Ovary (tissue), 9 donors: ENCODE data around the gene GATAD2A. TPM values are rescaled to one million over a fixed set of nuclear protein-coding genes. Genes with fewer than 3 reads are reported as not detected.

ENCODE experiments used
- DNase-seq, 5 donors: peaks; one replicate each; pipeline ENCODE4 v3.0.0-alpha.2; 2019 to 2020
- H3K27ac ChIP-seq, 2 donors: fragments of 200-600 bp; one replicate each; pipeline versions ENCODE4 v1.5.1 to v1.8.0; 2019 to 2022
- H3K27me3 ChIP-seq: fragments of 200-600 bp; one replicate; pipeline ENCODE4 v1.8.0; 2022
- H3K36me3 ChIP-seq: fragments of 200-600 bp; sonication (generic); one replicate; pipeline ENCODE4 v1.5.1; 2019
- H3K4me1 ChIP-seq: one replicate; pipeline ENCODE4 v1.8.1; 2013; ENCODE audit warnings: mild to moderate bottlenecking, moderate library complexity; ENCODE audit not compliant: insufficient read depth
- H3K4me3 ChIP-seq: fragments of 200-600 bp; sonication (generic); one replicate; pipeline ENCODE4 v1.5.1; 2017
- H3K9me3 ChIP-seq, 2 donors: fragments of 200-600 bp in 1 of 2; sonication (generic) in 1 of 2; one replicate each; pipeline versions ENCODE4 v1.5.1 to v1.8.1; 2013 to 2019; ENCODE audit warnings: mild to moderate bottlenecking in 1 of 2, moderate library complexity in 1 of 2
- EP300 ChIP-seq: sonication (generic); formaldehyde crosslinking; IDR thresholded peaks from one replicate; pipeline ENCODE4 v1.6.1; 2017; ENCODE audit warnings: antibody characterized with exemption
- POLR2A ChIP-seq: fragments of 450-650 bp; IDR thresholded peaks from one replicate; pipeline ENCODE4 v1.6.1; 2017; ENCODE audit warnings: antibody characterized with exemption, mild to moderate bottlenecking, moderate library complexity
- WGBS, 3 donors: extraction: QIAGEN DNeasy Blood & Tissue Kit in 1 of 3; methylation state at CpG; one replicate each; pipeline versions ENCODE4 v1.1.5 to v1.1.7; 2013 to 2017; 5-methylcytosine and 5-hydroxymethylcytosine counted together
- intact Hi-C, 4 donors: fragments of 100-400 bp; cut with DNase I; formaldehyde crosslinking; loops; one replicate each; pipeline versions ENCODE4 v1.11.0 to v1.15.1; 2022 to 2023
- polyA plus RNA-seq, 2 donors: library from polyadenylated mRNA; stranded (reverse); fragments of 200-250 nt in 1 of 2; fragments of 350-450 nt in 1 of 2; fragmentation: Illumina TruSeq in 1 of 2; extraction: RNeasy Lipid Tissue Mini Kit (QIAGEN cat#74804) in 1 of 2; gene quantifications; one replicate each; pipeline ENCODE4 v1.2.3, GENCODE V29; 2013 to 2014
- total RNA-seq, 7 donors: library from RNA; depleted of rRNA in 2 of 7; stranded (reverse); fragments of >200 nt in 2 of 7; fragmentation: NEBNext Ultra II Directional in 3 of 7; extraction: Animal tissue kit (Norgen Biotek cat#: 25700) in 3 of 7; gene quantifications; one replicate each; pipeline versions ENCODE4 v1.1.0 to v1.2.4, GENCODE V29; 2016 to 2023
- TF ChIP-seq, protein P1 (sequence below), 3 donors: fragments of 450-650 bp in 2 of 3; fragments of 200-600 bp in 1 of 3; IDR thresholded peaks; one replicate each; pipeline versions ENCODE4 v1.5.1 to v1.8.0; 2016 to 2022; ENCODE audit warnings: antibody characterized with exemption in 3 of 3, mild to moderate bottlenecking in 1 of 3
- donor health status: DM: no; HTN: no; CAD: no; lungs with moderate emphysema.
- donor health status: DM: no; HTN: no; CAD: no.
- donor health status: Bipolar disorder and iron deficiency.
- donor health status: DM: yes; HTN: yes; CAD: no.
- donor health status: DM: no; HTN: no; CAD: no.
- donor health status: DM: yes; HTN: yes; CAD: no.

Gene GATAD2A
- total and polyA plus RNA-seq, 9 donors = 10.7 to 83.0 (median 52.2) TPM

DNA sequence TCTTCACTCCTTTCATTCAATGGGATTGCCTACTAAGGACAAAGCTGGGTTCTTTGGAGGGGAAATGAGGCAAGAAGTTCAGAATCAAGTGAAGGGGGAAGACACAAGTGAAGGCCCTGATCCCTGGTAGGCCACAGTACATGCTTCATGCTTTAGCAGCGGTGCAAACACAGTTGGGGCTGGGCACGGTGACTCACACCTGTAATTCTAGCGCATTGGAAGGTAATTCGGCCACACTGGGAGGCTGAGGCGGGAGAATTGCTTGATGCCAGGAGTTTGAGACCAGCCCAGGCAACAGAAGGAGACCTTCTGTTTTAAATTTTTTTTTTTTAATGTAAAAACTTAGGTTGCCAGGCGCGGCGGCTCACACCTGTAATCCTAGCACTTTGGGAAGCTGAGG is 23.4 kb upstream of the GATAD2A start:
- TF ChIP-seq, protein P1, sequence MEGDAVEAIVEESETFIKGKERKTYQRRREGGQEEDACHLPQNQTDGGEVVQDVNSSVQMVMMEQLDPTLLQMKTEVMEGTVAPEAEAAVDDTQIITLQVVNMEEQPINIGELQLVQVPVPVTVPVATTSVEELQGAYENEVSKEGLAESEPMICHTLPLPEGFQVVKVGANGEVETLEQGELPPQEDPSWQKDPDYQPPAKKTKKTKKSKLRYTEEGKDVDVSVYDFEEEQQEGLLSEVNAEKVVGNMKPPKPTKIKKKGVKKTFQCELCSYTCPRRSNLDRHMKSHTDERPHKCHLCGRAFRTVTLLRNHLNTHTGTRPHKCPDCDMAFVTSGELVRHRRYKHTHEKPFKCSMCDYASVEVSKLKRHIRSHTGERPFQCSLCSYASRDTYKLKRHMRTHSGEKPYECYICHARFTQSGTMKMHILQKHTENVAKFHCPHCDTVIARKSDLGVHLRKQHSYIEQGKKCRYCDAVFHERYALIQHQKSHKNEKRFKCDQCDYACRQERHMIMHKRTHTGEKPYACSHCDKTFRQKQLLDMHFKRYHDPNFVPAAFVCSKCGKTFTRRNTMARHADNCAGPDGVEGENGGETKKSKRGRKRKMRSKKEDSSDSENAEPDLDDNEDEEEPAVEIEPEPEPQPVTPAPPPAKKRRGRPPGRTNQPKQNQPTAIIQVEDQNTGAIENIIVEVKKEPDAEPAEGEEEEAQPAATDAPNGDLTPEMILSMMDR (IDR thresholded peaks at IDR 0.05) = no peak
- TF ChIP-seq EP300 (no peak), POLR2A (no peak)
- Histone ChIP-seq H3K9me3 (no peaks in the 10 kb centered on the region), H3K36me3 (no peaks in the 10 kb centered on the region), H3K27ac (no peak overlapping the region), H3K4me1 (no peaks in the 10 kb centered on the region), H3K4me3 (no peak overlapping the region), H3K27me3 (no peaks in the 10 kb centered on the region)
- no peak for DNase-seq
- WGBS, 3 donors = 94 to 97% (median 96%) methylated on average over 8 of the region's 8 CpGs
- intact Hi-C loops = no loop called here

DNA sequence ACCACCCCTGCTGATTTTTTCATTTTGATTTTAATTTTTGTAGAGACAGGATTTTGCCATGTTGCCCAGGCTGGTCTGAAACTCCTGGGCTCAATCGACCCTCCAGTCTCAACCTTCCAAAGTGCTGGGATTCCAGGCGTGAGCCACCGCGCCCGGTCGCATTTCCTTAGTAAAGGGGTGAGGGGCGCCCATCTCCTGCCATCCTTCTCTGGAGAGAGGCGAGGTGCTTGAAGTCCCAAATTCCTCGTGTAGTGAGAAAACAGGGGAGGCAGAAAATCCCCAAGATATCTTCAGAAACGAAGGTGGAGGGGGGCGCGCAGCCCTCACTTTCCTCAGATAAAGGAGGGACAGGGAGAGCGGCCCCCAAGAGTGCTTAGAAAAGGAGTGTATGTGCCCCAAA is 21.0 kb upstream of the GATAD2A start:
- intact Hi-C loops = no loop called here
- H3K27ac ChIP-seq = peak overlapping the region in 1 of 2 donors; percentile 86
- TF ChIP-seq EP300 (no peak), POLR2A (no peak)
- TF ChIP-seq, protein P1 (IDR thresholded peaks at IDR 0.05) = no peak

GRCh38 chr19:19385131-19385895 is 20.2 kb upstream of the GATAD2A start:
- Histone ChIP-seq H3K9me3 (no peaks in the 10 kb centered on the region), H3K27ac (peak overlapping the region; percentile 52 to 86), H3K4me3 (peak overlapping the region; percentile 89), H3K27me3 (no peaks in the 10 kb centered on the region), H3K4me1 (no peaks in the 10 kb centered on the region), H3K36me3 (no peaks in the 10 kb centered on the region)
- 0% methylated on average over 30 to 75 of the region's 75 CpGs for WGBS, 3 donors
- TF ChIP-seq POLR2A = peak; percentile 66
- TF ChIP-seq EP300 = no peak
- TF ChIP-seq, protein P1 (IDR thresholded peaks at IDR 0.05) = peak in 2 of 3 donors; percentile 28 to 43
- intact Hi-C loops = no loop called here
- DNase-seq = peak; percentile 100

More for the DNA sequence above, 21.0 kb upstream of the GATAD2A start:
- no peak for DNase-seq
- peak overlapping the region; percentile 55 for H3K4me3 ChIP-seq
- H3K27me3 ChIP-seq = no peaks in the 10 kb centered on the region
- H3K36me3 ChIP-seq = no peaks in the 10 kb centered on the region
- WGBS, 3 donors = 56 to 66% (median 58%) methylated on average over 13 of the region's 13 CpGs
- no peaks in the 10 kb centered on the region for H3K9me3 ChIP-seq
- H3K4me1 ChIP-seq = no peaks in the 10 kb centered on the region

DNA sequence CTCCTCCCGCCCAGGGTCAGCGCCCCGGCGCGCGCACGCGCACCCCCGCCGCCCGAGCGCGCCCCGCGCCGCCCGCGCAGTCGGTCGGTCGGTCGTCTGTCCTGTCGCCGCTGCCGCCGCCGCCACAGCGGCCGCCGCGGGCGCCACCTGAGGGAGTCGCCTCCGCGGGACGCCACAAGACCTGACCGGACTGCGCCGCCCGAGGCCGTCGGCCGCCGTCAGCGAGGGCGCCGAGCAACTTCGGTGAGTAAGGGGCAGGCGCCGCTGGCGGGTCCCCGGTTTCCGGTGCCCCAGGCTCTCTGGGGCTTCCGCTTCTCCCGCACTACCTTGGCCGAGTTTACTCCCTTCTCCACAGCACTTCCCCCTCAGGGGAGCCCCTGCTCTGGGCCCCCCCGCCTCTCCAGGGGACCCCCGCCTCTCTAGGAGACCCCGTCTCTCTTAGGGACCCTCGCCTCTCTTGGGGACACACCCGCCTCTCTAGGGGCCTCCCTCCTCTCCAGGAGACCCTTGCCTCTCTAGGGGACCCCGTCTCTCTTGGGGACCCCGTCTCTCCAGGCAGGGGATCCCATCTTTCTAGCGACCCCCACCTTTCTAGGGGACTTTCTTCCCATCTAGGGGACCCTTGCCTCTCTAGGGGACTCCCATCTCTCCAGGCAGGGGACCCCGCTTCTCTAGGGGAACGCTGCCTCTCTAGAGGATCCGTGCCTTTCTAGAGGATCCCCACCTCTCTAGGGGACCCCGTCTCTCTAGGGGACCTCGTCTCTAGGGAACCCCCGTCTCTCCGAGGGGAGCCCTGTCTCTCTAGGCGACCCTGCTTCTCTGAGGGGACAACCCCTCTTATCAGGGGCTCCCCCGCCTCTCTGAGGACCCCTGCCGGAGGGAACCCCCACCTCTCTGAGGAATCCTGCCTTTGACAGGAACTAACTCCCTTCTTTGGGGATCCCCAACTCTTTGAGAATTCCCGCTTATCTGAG is 19.3 kb upstream of the GATAD2A start:
- Histone ChIP-seq H3K4me1 (no peaks in the 10 kb centered on the region), H3K9me3 (no peaks in the 10 kb centered on the region), H3K4me3 (peak overlapping the region; percentile 89), H3K27ac (no peak overlapping the region), H3K36me3 (no peaks in the 10 kb centered on the region), H3K27me3 (no peaks in the 10 kb centered on the region)
- no peak for TF ChIP-seq EP300
- peak in 3 of 5 donors; percentile 30 to 55 (median 38) for DNase-seq
- WGBS, 3 donors = 1% methylated on average over 70 to 75 of the region's 75 CpGs
- intact Hi-C loops = no loop called here
